WTC11 (cell line): ENCODE measurements around the gene MAML2.

Experiments
- CBFB ChIP-seq: sonication (generic); formaldehyde crosslinking; IDR thresholded peaks from 2 replicates; pipeline ENCODE4 v1.8.1; 2022; ENCODE audit warnings: mild to moderate bottlenecking, low read depth, missing genetic modification reagents
- CTCF ChIP-seq: fragments of 200-600 bp; IDR thresholded peaks from 2 replicates; pipeline ENCODE4 v1.8.0; 2022; ENCODE audit warnings: antibody characterized with exemption
- HMGXB4 ChIP-seq: sonication (generic); formaldehyde crosslinking; IDR thresholded peaks from 2 replicates; pipeline ENCODE4 v1.8.1; 2023; ENCODE audit warnings: mild to moderate bottlenecking, moderate library complexity, missing genetic modification reagents
- NFYB ChIP-seq: sonication (generic); formaldehyde crosslinking; conservative IDR thresholded peaks from 2 replicates; pipeline ENCODE4 v1.8.0; 2022; ENCODE audit warnings: low read depth, missing genetic modification reagents
- SP1 ChIP-seq: sonication (generic); formaldehyde crosslinking; conservative IDR thresholded peaks from 2 replicates; pipeline ENCODE4 v1.8.1; 2022; ENCODE audit warnings: missing genetic modification reagents
- USF1 ChIP-seq: sonication (generic); formaldehyde crosslinking; IDR thresholded peaks from 2 replicates; pipeline ENCODE4 v1.8.0; 2022; ENCODE audit warnings: mild to moderate bottlenecking, missing genetic modification reagents
- ZNF512 ChIP-seq: sonication (generic); formaldehyde crosslinking; IDR thresholded peaks from 2 replicates; pipeline ENCODE4 v1.8.1; 2022; ENCODE audit warnings: missing genetic modification reagents, borderline replicate concordance

- no peak for TF ChIP-seq SP1 (CRISPR knock-in tag)
- TF ChIP-seq USF1: no peak
- no peak for TF ChIP-seq CTCF
- no peak for TF ChIP-seq NFYB (CRISPR knock-in tag)
- TF ChIP-seq CBFB: no peak
- TF ChIP-seq ZNF512: no peak
- no peak for TF ChIP-seq HMGXB4 (CRISPR knock-in tag)
Measured at GRCh38 chr11:95926726-95927125, 416.3 kb downstream of the MAML2 start.
